ENCODE results near the gene LPCAT2.

Gene LPCAT2

GRCh38 chr16:55503726-55504550 is 4.9 kb upstream of the LPCAT2 start:
- no peak for DNase-seq (ENCODE audit: low spot score)

- DNase-seq (ENCODE audit: low spot score): no peak
These were observed 3.4 kb upstream of the LPCAT2 start for GRCh38 chr16:55505333-55506015.

GRCh38 chr16:55506083-55506482 is 2.8 kb upstream of the LPCAT2 start:
- no peak for DNase-seq (ENCODE audit: low spot score)

- no peak for DNase-seq (ENCODE audit: low spot score)
These were observed 2.2 kb upstream of the LPCAT2 start for GRCh38 chr16:55506708-55507107.

- no peak for DNase-seq (ENCODE audit: low spot score)
These were observed 476 bp upstream of the LPCAT2 start for GRCh38 chr16:55508271-55508921.

- DNase-seq (ENCODE audit: low spot score): no peak
These were observed 1.4 kb downstream of the LPCAT2 start for GRCh38 chr16:55510185-55510805.

GRCh38 chr16:55512941-55513340 is 4.1 kb downstream of the LPCAT2 start:
- no peak for DNase-seq (ENCODE audit: low spot score)

GRCh38 chr16:55513616-55514015 is 4.7 kb downstream of the LPCAT2 start:
- DNase-seq (ENCODE audit: low spot score): no peak

GRCh38 chr16:55515111-55515510 is 6.2 kb downstream of the LPCAT2 start:
- DNase-seq (ENCODE audit: low spot score): no peak

GRCh38 chr16:55521792-55522191 is 12.9 kb downstream of the LPCAT2 start:
- no peak for DNase-seq (ENCODE audit: low spot score)

- DNase-seq (ENCODE audit: low spot score): no peak
These were observed 17.6 kb downstream of the LPCAT2 start for GRCh38 chr16:55526441-55526840.

GRCh38 chr16:55527885-55528284 is 19.0 kb downstream of the LPCAT2 start:
- DNase-seq (ENCODE audit: low spot score): no peak

GRCh38 chr16:55529018-55529417 is 20.1 kb downstream of the LPCAT2 start:
- no peak for DNase-seq (ENCODE audit: low spot score)

- no peak for DNase-seq (ENCODE audit: low spot score)
These were observed 21.5 kb downstream of the LPCAT2 start for GRCh38 chr16:55530316-55530856.

GRCh38 chr16:55532227-55532626 is 23.4 kb downstream of the LPCAT2 start:
- no peak for DNase-seq (ENCODE audit: low spot score)

- DNase-seq (ENCODE audit: low spot score): no peak
These were observed 25.9 kb downstream of the LPCAT2 start for GRCh38 chr16:55534756-55535155.

- DNase-seq (ENCODE audit: low spot score): no peak
These were observed 30.2 kb downstream of the LPCAT2 start for GRCh38 chr16:55539049-55539448.

GRCh38 chr16:55539488-55539887 is 30.6 kb downstream of the LPCAT2 start:
- no peak for DNase-seq (ENCODE audit: low spot score)

- DNase-seq (ENCODE audit: low spot score): no peak
These were observed 31.3 kb downstream of the LPCAT2 start for GRCh38 chr16:55540221-55540620.

GRCh38 chr16:55542459-55543082 is 33.7 kb downstream of the LPCAT2 start:
- no peak for DNase-seq (ENCODE audit: low spot score)

- no peak for DNase-seq (ENCODE audit: low spot score)
These were observed 34.6 kb downstream of the LPCAT2 start for GRCh38 chr16:55543472-55543871.

GRCh38 chr16:55552621-55553020 is 43.7 kb downstream of the LPCAT2 start:
- no peak for DNase-seq (ENCODE audit: low spot score)
